Measurements from ENCODE around the gene FGF9. TPM values are rescaled to one million over a fixed set of nuclear protein-coding genes. Genes with fewer than 3 reads are reported as not detected.

The FGF9 gene
- total RNA-seq, 1 experiment from 2014 or later: 0.35 TPM

GRCh38 chr13:21688056-21688455, 17.2 kb downstream of the FGF9 start:
- no peak for DNase-seq (ENCODE audit: unreplicated experiment)
- no peak overlapping the region for H3K27ac Mint-ChIP-seq (ENCODE audit: low read depth, unreplicated experiment)
- BruUV-seq (replicated peaks): no TSS peak
- peaks cover 20% of the 10 kb centered on the region for H3K4me1 Mint-ChIP-seq (ENCODE audit: insufficient read depth, unreplicated experiment)
- ChIA-PET POLR2A (interaction anchor here (1.2 to 1.3 kb wide), 2 partner anchors 21 to 50 kb away, joined by 3 to 4 read pairs; no protein-coding TSS in a partner anchor), CTCF (interaction anchor here (0.6 kb wide), 1 partner anchor 692 kb away, joined by 3 read pairs; no protein-coding TSS in a partner anchor)
- H3K27me3 Mint-ChIP-seq (ENCODE audit: insufficient read depth, unreplicated experiment): no peaks in the 10 kb centered on the region
- TF ChIP-seq CTCF (IDR thresholded peaks at IDR 0.05; ENCODE audit: unreplicated experiment): no peak
- no peak overlapping the region for H3K4me3 Mint-ChIP-seq (ENCODE audit: unreplicated experiment)
- H3K9me3 Mint-ChIP-seq (ENCODE audit: unreplicated experiment): no peaks in the 10 kb centered on the region
- intact Hi-C loops (cut with micrococcal nuclease): no loop called here
- no peaks in the 10 kb centered on the region for H3K36me3 Mint-ChIP-seq (ENCODE audit: insufficient read depth, unreplicated experiment)

- intact Hi-C loops (cut with micrococcal nuclease): no loop called here
- ChIA-PET POLR2A (interaction anchor here (1.2 to 1.3 kb wide), 2 partner anchors 20 to 51 kb away, joined by 3 to 4 read pairs; no protein-coding TSS in a partner anchor), CTCF (interaction anchor here (1.1 kb wide), 1 partner anchor 9 kb away, joined by 3 read pairs; no protein-coding TSS in a partner anchor)
- no peaks in the 10 kb centered on the region for H3K9me3 Mint-ChIP-seq (ENCODE audit: unreplicated experiment)
- TF ChIP-seq CTCF (IDR thresholded peaks at IDR 0.05; ENCODE audit: unreplicated experiment): no peak
- H3K36me3 Mint-ChIP-seq (ENCODE audit: insufficient read depth, unreplicated experiment): no peaks in the 10 kb centered on the region
- H3K27me3 Mint-ChIP-seq (ENCODE audit: insufficient read depth, unreplicated experiment): no peaks in the 10 kb centered on the region
- H3K27ac Mint-ChIP-seq (ENCODE audit: low read depth, unreplicated experiment): no peak overlapping the region
- BruUV-seq (replicated peaks): no TSS peak
- DNase-seq (ENCODE audit: unreplicated experiment): no peak
- H3K4me1 Mint-ChIP-seq (ENCODE audit: insufficient read depth, unreplicated experiment): peaks cover 12% of the 10 kb centered on the region
- no peak overlapping the region for H3K4me3 Mint-ChIP-seq (ENCODE audit: unreplicated experiment)
Observed at GRCh38 chr13:21689097-21689496, 18.2 kb downstream of the FGF9 start.

- TF ChIP-seq CTCF (IDR thresholded peaks at IDR 0.05; ENCODE audit: unreplicated experiment): no peak
Observed at GRCh38 chr13:21690955-21691354, 20.1 kb downstream of the FGF9 start.

GRCh38 chr13:21691500-21691899, 20.6 kb downstream of the FGF9 start:
- BruUV-seq (replicated peaks): no TSS peak
- Mint-ChIP-seq H3K4me1 (ENCODE audit: insufficient read depth, unreplicated experiment) (peaks cover 5% of the 10 kb centered on the region), H3K4me3 (ENCODE audit: unreplicated experiment) (no peak overlapping the region), H3K36me3 (ENCODE audit: insufficient read depth, unreplicated experiment) (no peaks in the 10 kb centered on the region), H3K27ac (ENCODE audit: low read depth, unreplicated experiment) (no peak overlapping the region), H3K9me3 (ENCODE audit: unreplicated experiment) (no peaks in the 10 kb centered on the region), H3K27me3 (ENCODE audit: insufficient read depth, unreplicated experiment) (no peaks in the 10 kb centered on the region)
- DNase-seq (ENCODE audit: unreplicated experiment): no peak
- ChIA-PET CTCF (no interaction called here), POLR2A (no interaction called here)
- TF ChIP-seq CTCF (IDR thresholded peaks at IDR 0.05; ENCODE audit: unreplicated experiment): no peak
- intact Hi-C loops (cut with micrococcal nuclease): no loop called here

More at GRCh38 chr13:21690955-21691354, 20.1 kb downstream of the FGF9 start:
- no peaks in the 10 kb centered on the region for H3K9me3 Mint-ChIP-seq (ENCODE audit: unreplicated experiment)
- no peak overlapping the region for H3K4me3 Mint-ChIP-seq (ENCODE audit: unreplicated experiment)
- DNase-seq (ENCODE audit: unreplicated experiment): no peak
- H3K36me3 Mint-ChIP-seq (ENCODE audit: insufficient read depth, unreplicated experiment): no peaks in the 10 kb centered on the region
- intact Hi-C loops (cut with micrococcal nuclease): no loop called here
- BruUV-seq (replicated peaks): no TSS peak
- POLR2A ChIA-PET: no interaction called here
- peaks cover 5% of the 10 kb centered on the region for H3K4me1 Mint-ChIP-seq (ENCODE audit: insufficient read depth, unreplicated experiment)
- H3K27me3 Mint-ChIP-seq (ENCODE audit: insufficient read depth, unreplicated experiment): no peaks in the 10 kb centered on the region
- CTCF ChIA-PET: no interaction called here
- no peak overlapping the region for H3K27ac Mint-ChIP-seq (ENCODE audit: low read depth, unreplicated experiment)
